ENCODE data around the gene GPR107. TPM values are rescaled to one million over a fixed set of nuclear protein-coding genes. Genes with fewer than 3 reads are reported as not detected.

Gene GPR107
- total and polyA plus RNA-seq, 2 donors (not counting 1 experiment from before 2014, with no cell fraction given), result 10.4 to 28.1 TPM

GRCh38 chr9:130154816-130155215, 101.1 kb downstream of the GPR107 start:
- no peaks in the 10 kb centered on the region for H3K9me3 ChIP-seq (ENCODE audit: control extremely low read depth in 1 of 3, control insufficient read depth in 2 of 3, insufficient read depth in 1 of 3, low read length in 2 of 3)
- H4K20me1 ChIP-seq (ENCODE audit: control insufficient read depth, insufficient read depth, low read length, poor library complexity, severe bottlenecking), result no peaks in the 10 kb centered on the region
- H3K79me2 ChIP-seq (ENCODE audit: control insufficient read depth, insufficient read depth, low read length), result no peaks in the 10 kb centered on the region
- no peak for ATAC-seq (ENCODE audit: low read depth)
- H3K4me3 ChIP-seq (ENCODE audit: control extremely low read depth in 1 of 5, extremely low read depth in 1 of 5, insufficient read depth in 1 of 5, low read depth in 2 of 5, low read length in 4 of 5), result no peak overlapping the region
- no peaks in the 10 kb centered on the region for H3K36me3 ChIP-seq (replicated peaks in 1 of 2; ENCODE audit: control extremely low read depth in 1 of 2, control insufficient read depth in 1 of 2, extremely low read depth in 1 of 2, insufficient read depth in 2 of 2, low read length in 1 of 2)
- DNase-seq, result no peak
- Mint-ChIP-seq H3K4me1 (no peaks in the 10 kb centered on the region), H3K27me3 (no peaks in the 10 kb centered on the region), H3K27ac (no peak overlapping the region), H3K4me3 (no peak overlapping the region), H3K9me3 (ENCODE audit: insufficient read depth) (no peaks in the 10 kb centered on the region)
- no peak overlapping the region for H3K4me2 ChIP-seq (replicated peaks; ENCODE audit: low read depth, low read length, poor library complexity, severe bottlenecking)
- WGBS (ENCODE audit: insufficient coverage), result 89% methylated on average over 3 of the region's 3 CpGs
- no peak overlapping the region for H3K27ac ChIP-seq (ENCODE audit: low read length in 2 of 2)
- H3K9ac ChIP-seq (ENCODE audit: low read length), result no peak overlapping the region
- H2AFZ ChIP-seq (ENCODE audit: insufficient read depth, low read depth, low read length, poor library complexity, severe bottlenecking), result no peak overlapping the region
- ChIA-PET POLR2A (interaction anchor here (0.7 kb wide), 1 partner anchor 235 kb away, joined by 6 read pairs; no protein-coding TSS in a partner anchor), CTCF (no interaction called here)
- H3K4me1 ChIP-seq (ENCODE audit: control insufficient read depth in 2 of 2, insufficient read depth in 2 of 2, low read length in 2 of 2), result no peaks in the 10 kb centered on the region
- no peaks in the 10 kb centered on the region for H3K27me3 ChIP-seq (replicated peaks in 1 of 4; ENCODE audit: control extremely low read depth in 1 of 4, control insufficient read depth in 3 of 4, insufficient read depth in 4 of 4, low read length in 3 of 4)
- intact Hi-C loops (cut with micrococcal nuclease), result no loop called here
- TF ChIP-seq CTCF (IDR thresholded peaks at IDR 0.05), result no peak
- no peak for TF ChIP-seq EZH2 (IDR thresholded peaks at IDR 0.05; ENCODE audit: borderline replicate concordance, insufficient read depth, low read depth, low read length, poor library complexity, severe bottlenecking)

DNA sequence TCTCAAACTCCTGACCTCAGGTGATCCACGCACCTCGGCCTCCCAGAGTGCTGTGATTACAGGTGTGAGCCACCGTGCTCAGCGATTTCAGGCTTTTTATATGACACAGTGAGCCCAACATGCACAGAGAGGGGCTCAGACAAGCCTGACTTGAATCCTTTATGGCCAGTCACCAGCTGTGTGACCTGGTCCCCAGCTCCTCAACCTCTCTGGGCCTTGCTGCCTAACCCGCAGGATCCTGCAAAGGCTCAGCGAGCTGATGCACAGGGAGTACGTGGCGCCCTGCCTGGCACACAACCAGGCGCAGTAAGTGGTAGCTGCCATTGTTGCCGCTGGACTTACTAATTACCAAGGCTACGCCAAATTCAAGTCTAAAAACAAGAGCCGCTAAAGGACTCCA, 101.9 kb downstream of the GPR107 start:
- Mint-ChIP-seq H3K27ac (no peak overlapping the region), H3K4me3 (no peak overlapping the region), H3K9me3 (ENCODE audit: insufficient read depth) (no peaks in the 10 kb centered on the region), H3K4me1 (no peaks in the 10 kb centered on the region), H3K27me3 (peaks cover 3% of the 10 kb centered on the region)
- H3K27me3 ChIP-seq (replicated peaks in 1 of 4; ENCODE audit: control extremely low read depth in 1 of 4, control insufficient read depth in 3 of 4, insufficient read depth in 4 of 4, low read length in 3 of 4), result peaks cover 0 to 3% (median 0%) of the 10 kb centered on the region in 4 experiments
- H3K27ac ChIP-seq (ENCODE audit: low read length in 2 of 2), result no peak overlapping the region
- no peak overlapping the region for H3K4me2 ChIP-seq (replicated peaks; ENCODE audit: low read depth, low read length, poor library complexity, severe bottlenecking)
- POLR2A ChIA-PET, result interaction anchor here (0.7 kb wide), 1 partner anchor 416 kb away, joined by 5 read pairs; no protein-coding TSS in a partner anchor
- no peaks in the 10 kb centered on the region for H4K20me1 ChIP-seq (ENCODE audit: control insufficient read depth, insufficient read depth, low read length, poor library complexity, severe bottlenecking)
- no peak overlapping the region for H2AFZ ChIP-seq (ENCODE audit: insufficient read depth, low read depth, low read length, poor library complexity, severe bottlenecking)
- DNase-seq (no peak), ATAC-seq (ENCODE audit: low read depth) (no peak)
- CTCF ChIA-PET, result no interaction called here
- H3K4me1 ChIP-seq (ENCODE audit: control insufficient read depth in 2 of 2, insufficient read depth in 2 of 2, low read length in 2 of 2), result no peaks in the 10 kb centered on the region
- H3K9ac ChIP-seq (ENCODE audit: low read length), result no peak overlapping the region
- intact Hi-C loops (cut with micrococcal nuclease), result no loop called here
- TF ChIP-seq EZH2 (IDR thresholded peaks at IDR 0.05; ENCODE audit: borderline replicate concordance, insufficient read depth, low read depth, low read length, poor library complexity, severe bottlenecking) (no peak), CTCF (IDR thresholded peaks at IDR 0.05) (no peak)
- no peak overlapping the region for H3K4me3 ChIP-seq (ENCODE audit: control extremely low read depth in 1 of 5, extremely low read depth in 1 of 5, insufficient read depth in 1 of 5, low read depth in 2 of 5, low read length in 4 of 5)
- H3K9me3 ChIP-seq (ENCODE audit: control extremely low read depth in 1 of 3, control insufficient read depth in 2 of 3, insufficient read depth in 1 of 3, low read length in 2 of 3), result peaks cover 0 to under 1% (median 0%) of the 10 kb centered on the region in 3 donors
- no peaks in the 10 kb centered on the region for H3K36me3 ChIP-seq (replicated peaks in 1 of 2; ENCODE audit: control extremely low read depth in 1 of 2, control insufficient read depth in 1 of 2, extremely low read depth in 1 of 2, insufficient read depth in 2 of 2, low read length in 1 of 2)
- WGBS (ENCODE audit: insufficient coverage), result 84% methylated on average over 12 of the region's 12 CpGs
- no peaks in the 10 kb centered on the region for H3K79me2 ChIP-seq (ENCODE audit: control insufficient read depth, insufficient read depth, low read length)
